Measurements from ENCODE around the gene NLRP13.

GRCh38 chr19:55870736-55871135, 61.4 kb downstream of the NLRP13 start:
- no peak for TF ChIP-seq CTCF (IDR thresholded peaks at IDR 0.05)
- no peak for TF ChIP-seq REST (IDR thresholded peaks at IDR 0.05; ENCODE audit: insufficient read depth in 1 of 2, low read depth in 2 of 2, low read length in 1 of 2)
- no peak for TF ChIP-seq POLR2AphosphoS5 (IDR thresholded peaks at IDR 0.05; ENCODE audit: low read depth, low read length)
- TF ChIP-seq SIN3A (IDR thresholded peaks at IDR 0.05; ENCODE audit: borderline replicate concordance, insufficient read depth, low read depth, low read length) = no peak

Data from Panc1 (cell line).